ENCODE results near the gene IQCN.

- TF ChIP-seq ZNF366 (tag by site-specific recombination; conservative IDR thresholded peaks at IDR 0.05) = no peak
- no peak for TF ChIP-seq CTCF (tag by site-specific recombination; IDR thresholded peaks at IDR 0.05)
- TF ChIP-seq, protein P1, sequence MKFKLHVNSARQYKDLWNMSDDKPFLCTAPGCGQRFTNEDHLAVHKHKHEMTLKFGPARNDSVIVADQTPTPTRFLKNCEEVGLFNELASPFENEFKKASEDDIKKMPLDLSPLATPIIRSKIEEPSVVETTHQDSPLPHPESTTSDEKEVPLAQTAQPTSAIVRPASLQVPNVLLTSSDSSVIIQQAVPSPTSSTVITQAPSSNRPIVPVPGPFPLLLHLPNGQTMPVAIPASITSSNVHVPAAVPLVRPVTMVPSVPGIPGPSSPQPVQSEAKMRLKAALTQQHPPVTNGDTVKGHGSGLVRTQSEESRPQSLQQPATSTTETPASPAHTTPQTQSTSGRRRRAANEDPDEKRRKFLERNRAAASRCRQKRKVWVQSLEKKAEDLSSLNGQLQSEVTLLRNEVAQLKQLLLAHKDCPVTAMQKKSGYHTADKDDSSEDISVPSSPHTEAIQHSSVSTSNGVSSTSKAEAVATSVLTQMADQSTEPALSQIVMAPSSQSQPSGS (tag by site-specific recombination; IDR thresholded peaks at IDR 0.05; ENCODE audit: low read depth) = no peak
- TF ChIP-seq ZNF423 (tag by site-specific recombination; IDR thresholded peaks at IDR 0.05) = no peak
- no peak for TF ChIP-seq ZNF518A (tag by site-specific recombination; conservative IDR thresholded peaks at IDR 0.05; ENCODE audit: low read depth)
- no peak for TF ChIP-seq REST (tag by site-specific recombination; IDR thresholded peaks at IDR 0.05)
- no peak for TF ChIP-seq ZNF621 (tag by site-specific recombination; IDR thresholded peaks at IDR 0.05)
Observed at GRCh38 chr19:18263324-18264136, 10.7 kb downstream of the IQCN start.
